WTC11 (cell line): ENCODE data around the gene SAMD4A.

ENCODE experiments used
- CTCF ChIP-seq: fragments of 200-600 bp; IDR thresholded peaks from 2 replicates; pipeline ENCODE4 v1.8.0; 2022; ENCODE audit warnings: antibody characterized with exemption
- JUN ChIP-seq: sonication (generic); formaldehyde crosslinking; IDR thresholded peaks from 2 replicates; pipeline ENCODE4 v1.8.0; 2023; ENCODE audit warnings: mild to moderate bottlenecking, missing genetic modification reagents
- NFE2L1 ChIP-seq: sonication (generic); formaldehyde crosslinking; IDR thresholded peaks from 2 replicates; pipeline ENCODE4 v1.8.1; 2023; ENCODE audit warnings: missing genetic modification reagents
- NFYB ChIP-seq: sonication (generic); formaldehyde crosslinking; conservative IDR thresholded peaks from 2 replicates; pipeline ENCODE4 v1.8.0; 2022; ENCODE audit warnings: low read depth, missing genetic modification reagents
- NR2C2 ChIP-seq: sonication (generic); formaldehyde crosslinking; IDR thresholded peaks from 2 replicates; pipeline ENCODE4 v1.8.0; 2022; ENCODE audit warnings: mild to moderate bottlenecking, missing genetic modification reagents
- RELA ChIP-seq: sonication (generic); formaldehyde crosslinking; IDR thresholded peaks from 2 replicates; pipeline ENCODE4 v1.8.1; 2022; ENCODE audit warnings: missing genetic modification reagents, mild to moderate bottlenecking, borderline replicate concordance
- ZNF121 ChIP-seq: sonication (generic); formaldehyde crosslinking; IDR thresholded peaks from 2 replicates; pipeline ENCODE4 v1.8.0; 2023; ENCODE audit warnings: missing genetic modification reagents
- ZNF263 ChIP-seq: sonication (generic); formaldehyde crosslinking; IDR thresholded peaks from 2 replicates; pipeline ENCODE4 v1.8.1; 2022; ENCODE audit warnings: low read depth, mild to moderate bottlenecking, moderate library complexity, missing genetic modification reagents
- TF ChIP-seq, protein P1 (sequence below): sonication (generic); formaldehyde crosslinking; IDR thresholded peaks from 2 replicates; pipeline ENCODE4 v1.8.0; 2022; ENCODE audit warnings: mild to moderate bottlenecking, missing genetic modification reagents
- TF ChIP-seq, protein P2 (sequence below): sonication (generic); formaldehyde crosslinking; conservative IDR thresholded peaks from 2 replicates; pipeline ENCODE4 v1.8.1; 2023; ENCODE audit warnings: mild to moderate bottlenecking, low read depth, missing genetic modification reagents, moderate library complexity
- TF ChIP-seq, protein P3 (sequence below): sonication (generic); formaldehyde crosslinking; IDR thresholded peaks from 2 replicates; pipeline ENCODE4 v1.8.0; 2023; ENCODE audit warnings: mild to moderate bottlenecking, missing genetic modification reagents
- TF ChIP-seq, protein P4 (sequence below): sonication (generic); formaldehyde crosslinking; IDR thresholded peaks from 2 replicates; pipeline ENCODE4 v1.8.1; 2023; ENCODE audit warnings: mild to moderate bottlenecking, missing genetic modification reagents

DNA sequence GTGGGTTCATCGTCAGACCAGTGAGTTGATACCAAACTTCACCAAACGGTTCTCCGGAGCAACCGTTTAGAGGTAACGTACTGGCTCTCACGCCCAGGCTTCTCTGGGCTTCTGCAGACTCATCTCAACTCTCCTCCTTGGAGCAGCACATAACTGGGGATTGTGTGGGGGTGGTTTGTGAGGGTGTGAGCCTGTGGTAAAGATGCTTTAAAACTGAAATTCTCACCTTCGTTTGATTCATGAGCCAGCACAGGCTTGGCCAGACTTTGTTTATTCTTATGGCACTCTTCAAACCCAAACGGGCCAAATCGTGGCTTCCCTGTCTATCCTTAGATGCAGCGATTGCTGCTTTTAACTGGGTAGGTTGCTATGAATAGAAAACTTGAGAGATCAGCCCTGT, 121.3 kb downstream of the SAMD4A start:
- TF ChIP-seq, protein P1, sequence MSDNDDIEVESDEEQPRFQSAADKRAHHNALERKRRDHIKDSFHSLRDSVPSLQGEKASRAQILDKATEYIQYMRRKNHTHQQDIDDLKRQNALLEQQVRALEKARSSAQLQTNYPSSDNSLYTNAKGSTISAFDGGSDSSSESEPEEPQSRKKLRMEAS (CRISPR knock-in tag): no peak
- TF ChIP-seq RELA (CRISPR knock-in tag) (no peak), CTCF (no peak), ZNF263 (CRISPR knock-in tag) (no peak), JUN (CRISPR knock-in tag) (no peak), NFE2L1 (CRISPR knock-in tag) (no peak), ZNF121 (no peak), NR2C2 (no peak), NFYB (no peak)
- TF ChIP-seq, protein P2, sequence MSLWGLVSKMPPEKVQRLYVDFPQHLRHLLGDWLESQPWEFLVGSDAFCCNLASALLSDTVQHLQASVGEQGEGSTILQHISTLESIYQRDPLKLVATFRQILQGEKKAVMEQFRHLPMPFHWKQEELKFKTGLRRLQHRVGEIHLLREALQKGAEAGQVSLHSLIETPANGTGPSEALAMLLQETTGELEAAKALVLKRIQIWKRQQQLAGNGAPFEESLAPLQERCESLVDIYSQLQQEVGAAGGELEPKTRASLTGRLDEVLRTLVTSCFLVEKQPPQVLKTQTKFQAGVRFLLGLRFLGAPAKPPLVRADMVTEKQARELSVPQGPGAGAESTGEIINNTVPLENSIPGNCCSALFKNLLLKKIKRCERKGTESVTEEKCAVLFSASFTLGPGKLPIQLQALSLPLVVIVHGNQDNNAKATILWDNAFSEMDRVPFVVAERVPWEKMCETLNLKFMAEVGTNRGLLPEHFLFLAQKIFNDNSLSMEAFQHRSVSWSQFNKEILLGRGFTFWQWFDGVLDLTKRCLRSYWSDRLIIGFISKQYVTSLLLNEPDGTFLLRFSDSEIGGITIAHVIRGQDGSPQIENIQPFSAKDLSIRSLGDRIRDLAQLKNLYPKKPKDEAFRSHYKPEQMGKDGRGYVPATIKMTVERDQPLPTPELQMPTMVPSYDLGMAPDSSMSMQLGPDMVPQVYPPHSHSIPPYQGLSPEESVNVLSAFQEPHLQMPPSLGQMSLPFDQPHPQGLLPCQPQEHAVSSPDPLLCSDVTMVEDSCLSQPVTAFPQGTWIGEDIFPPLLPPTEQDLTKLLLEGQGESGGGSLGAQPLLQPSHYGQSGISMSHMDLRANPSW: no peak
- TF ChIP-seq, protein P3, sequence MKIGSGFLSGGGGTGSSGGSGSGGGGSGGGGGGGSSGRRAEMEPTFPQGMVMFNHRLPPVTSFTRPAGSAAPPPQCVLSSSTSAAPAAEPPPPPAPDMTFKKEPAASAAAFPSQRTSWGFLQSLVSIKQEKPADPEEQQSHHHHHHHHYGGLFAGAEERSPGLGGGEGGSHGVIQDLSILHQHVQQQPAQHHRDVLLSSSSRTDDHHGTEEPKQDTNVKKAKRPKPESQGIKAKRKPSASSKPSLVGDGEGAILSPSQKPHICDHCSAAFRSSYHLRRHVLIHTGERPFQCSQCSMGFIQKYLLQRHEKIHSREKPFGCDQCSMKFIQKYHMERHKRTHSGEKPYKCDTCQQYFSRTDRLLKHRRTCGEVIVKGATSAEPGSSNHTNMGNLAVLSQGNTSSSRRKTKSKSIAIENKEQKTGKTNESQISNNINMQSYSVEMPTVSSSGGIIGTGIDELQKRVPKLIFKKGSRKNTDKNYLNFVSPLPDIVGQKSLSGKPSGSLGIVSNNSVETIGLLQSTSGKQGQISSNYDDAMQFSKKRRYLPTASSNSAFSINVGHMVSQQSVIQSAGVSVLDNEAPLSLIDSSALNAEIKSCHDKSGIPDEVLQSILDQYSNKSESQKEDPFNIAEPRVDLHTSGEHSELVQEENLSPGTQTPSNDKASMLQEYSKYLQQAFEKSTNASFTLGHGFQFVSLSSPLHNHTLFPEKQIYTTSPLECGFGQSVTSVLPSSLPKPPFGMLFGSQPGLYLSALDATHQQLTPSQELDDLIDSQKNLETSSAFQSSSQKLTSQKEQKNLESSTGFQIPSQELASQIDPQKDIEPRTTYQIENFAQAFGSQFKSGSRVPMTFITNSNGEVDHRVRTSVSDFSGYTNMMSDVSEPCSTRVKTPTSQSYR: no peak
- TF ChIP-seq, protein P4, sequence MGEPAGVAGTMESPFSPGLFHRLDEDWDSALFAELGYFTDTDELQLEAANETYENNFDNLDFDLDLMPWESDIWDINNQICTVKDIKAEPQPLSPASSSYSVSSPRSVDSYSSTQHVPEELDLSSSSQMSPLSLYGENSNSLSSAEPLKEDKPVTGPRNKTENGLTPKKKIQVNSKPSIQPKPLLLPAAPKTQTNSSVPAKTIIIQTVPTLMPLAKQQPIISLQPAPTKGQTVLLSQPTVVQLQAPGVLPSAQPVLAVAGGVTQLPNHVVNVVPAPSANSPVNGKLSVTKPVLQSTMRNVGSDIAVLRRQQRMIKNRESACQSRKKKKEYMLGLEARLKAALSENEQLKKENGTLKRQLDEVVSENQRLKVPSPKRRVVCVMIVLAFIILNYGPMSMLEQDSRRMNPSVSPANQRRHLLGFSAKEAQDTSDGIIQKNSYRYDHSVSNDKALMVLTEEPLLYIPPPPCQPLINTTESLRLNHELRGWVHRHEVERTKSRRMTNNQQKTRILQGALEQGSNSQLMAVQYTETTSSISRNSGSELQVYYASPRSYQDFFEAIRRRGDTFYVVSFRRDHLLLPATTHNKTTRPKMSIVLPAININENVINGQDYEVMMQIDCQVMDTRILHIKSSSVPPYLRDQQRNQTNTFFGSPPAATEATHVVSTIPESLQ (CRISPR knock-in tag): no peak
